Right lobe of liver (tissue), 6 donors: ENCODE measurements around the gene CCR5AS.

Experiments used
- ATAC-seq, 4 donors: fragments of 200-7000 bp; cut with Tn5 transposase; one replicate each; pipeline ENCODE4 v1.9.1; 2020; ENCODE audit warnings: mild to moderate bottlenecking in 4 of 4, moderate library complexity in 4 of 4
- DNase-seq, 3 donors: peaks; one replicate each; pipeline ENCODE4 v3.0.0-alpha.2; 2020
- H3K27ac ChIP-seq, 3 donors: fragments of 200-600 bp; one replicate each; pipeline ENCODE4 v1.8.0; 2022
- H3K27me3 ChIP-seq, 2 donors: fragments of 200-600 bp; one replicate each; pipeline ENCODE4 v1.8.0; 2022
- H3K36me3 ChIP-seq, 4 donors: fragments of 200-600 bp; sonication (generic) in 1 of 4; one replicate each; pipeline versions ENCODE4 v1.5.1 to v1.8.0; 2017 to 2022; ENCODE audit warnings: control low read depth in 1 of 4
- H3K4me1 ChIP-seq, 4 donors: fragments of 200-600 bp; sonication (generic) in 1 of 4; one replicate each; pipeline versions ENCODE4 v1.5.1 to v1.8.0; 2017 to 2022; ENCODE audit warnings: control low read depth in 1 of 4
- H3K4me3 ChIP-seq, 3 donors: fragments of 200-600 bp; one replicate each; pipeline ENCODE4 v1.8.0; 2022
- H3K9me3 ChIP-seq, 4 donors: fragments of 200-600 bp; sonication (generic) in 1 of 4; one replicate each; pipeline versions ENCODE4 v1.5.1 to v1.8.0; 2017 to 2022; ENCODE audit warnings: control low read depth in 1 of 4
- CTCF ChIP-seq, 4 donors: fragments of 200-600 bp in 3 of 4; fragments of 450-650 bp in 1 of 4; IDR thresholded peaks; one replicate each; pipeline versions ENCODE4 v1.5.1 to v1.8.0; 2016 to 2022; ENCODE audit warnings: antibody characterized with exemption in 4 of 4, mild to moderate bottlenecking in 2 of 4
- POLR2A ChIP-seq: fragments of 450-650 bp; IDR thresholded peaks from one replicate; pipeline ENCODE4 v1.6.1; 2017; ENCODE audit warnings: antibody characterized with exemption, mild to moderate bottlenecking
- WGBS: methylation state at CpG from one replicate; pipeline ENCODE4 v1.1.6; 2018; ENCODE audit warnings: low coverage, low lambda C conversion rate; ENCODE audit not compliant: insufficient coverage; ENCODE audit errors: missing lambda C conversion rate; 5-methylcytosine and 5-hydroxymethylcytosine counted together
- intact Hi-C, 2 donors: fragments of 100-400 bp; cut with DNase I; formaldehyde crosslinking; loops; one replicate each; pipeline versions ENCODE4 v1.11.2 to v1.14.1; 2022
- donor health status: DM: no; HTN: yes; CAD: no.
- donor health status: DM: no; HTN: no; CAD: no.
- donor health status: DM: no; HTN: no; CAD: no.
- donor health status: DM: no; HTN: yes; CAD: no.
- donor health status: DM: no; HTN: yes; CAD: no.

The CCR5AS gene

GRCh38 chr3:46325645-46326300, 81.1 kb downstream of the CCR5AS start:
- no peak for DNase-seq
- WGBS = no CpG with 5 or more reads among the region's 1 CpG
- ATAC-seq = no peak
- no peak overlapping the region for H3K4me3 ChIP-seq
- H3K4me1 ChIP-seq = no peaks in the 10 kb centered on the region
- intact Hi-C loops = no loop called here
- H3K27ac ChIP-seq = no peak overlapping the region
- no peaks in the 10 kb centered on the region for H3K36me3 ChIP-seq
- no peaks in the 10 kb centered on the region for H3K27me3 ChIP-seq
- TF ChIP-seq CTCF (IDR thresholded peaks at IDR 0.05) (no peak), POLR2A (no peak)
- no peaks in the 10 kb centered on the region for H3K9me3 ChIP-seq

- WGBS = 41% methylated on average over 2 of the region's 2 CpGs
- Histone ChIP-seq H3K27me3 (peaks cover 0 to 4% of the 10 kb centered on the region in 2 donors), H3K27ac (no peak overlapping the region), H3K36me3 (no peaks in the 10 kb centered on the region), H3K9me3 (no peaks in the 10 kb centered on the region), H3K4me3 (no peak overlapping the region), H3K4me1 (no peaks in the 10 kb centered on the region)
- no peak for DNase-seq
- no peak for TF ChIP-seq POLR2A
- TF ChIP-seq CTCF (IDR thresholded peaks at IDR 0.05) = no peak
- intact Hi-C loops = no loop called here
- no peak for ATAC-seq
Observed at GRCh38 chr3:46324036-46324435, 82.8 kb downstream of the CCR5AS start.

GRCh38 chr3:46321461-46322104, 85.3 kb downstream of the CCR5AS start:
- Histone ChIP-seq H3K4me1 (no peaks in the 10 kb centered on the region), H3K36me3 (no peaks in the 10 kb centered on the region), H3K27ac (no peak overlapping the region), H3K27me3 (peaks cover 0 to 4% of the 10 kb centered on the region in 2 donors), H3K4me3 (no peak overlapping the region), H3K9me3 (no peaks in the 10 kb centered on the region)
- intact Hi-C loops = no loop called here
- WGBS = 50% methylated on average over 1 of the region's 1 CpG
- no peak for DNase-seq
- no peak for ATAC-seq
- TF ChIP-seq CTCF (IDR thresholded peaks at IDR 0.05) (no peak), POLR2A (no peak)

- H3K9me3 ChIP-seq = no peaks in the 10 kb centered on the region
- no peak overlapping the region for H3K27ac ChIP-seq
- ATAC-seq = no peak
- peaks cover 0 to 4% of the 10 kb centered on the region in 2 donors for H3K27me3 ChIP-seq
- H3K36me3 ChIP-seq = no peaks in the 10 kb centered on the region
- intact Hi-C loops = no loop called here
- H3K4me3 ChIP-seq = no peak overlapping the region
- TF ChIP-seq POLR2A (no peak), CTCF (IDR thresholded peaks at IDR 0.05) (no peak)
- no peaks in the 10 kb centered on the region for H3K4me1 ChIP-seq
- no peak for DNase-seq
- WGBS = 50% methylated on average over 2 of the region's 3 CpGs
Observed at GRCh38 chr3:46318207-46318927, 88.5 kb downstream of the CCR5AS start.
